ENCODE results near the gene CD38. TPM values are rescaled to one million over a fixed set of nuclear protein-coding genes. Genes with fewer than 3 reads are reported as not detected.
"Not testable (repeated sequence)": the region's sequence is repeated elsewhere in the genome, so short reads cannot be mapped to it uniquely, and the experiment has no call there.

CD38 gene
- total RNA-seq, 1 donor from 2014 or later: 0.64 TPM

DNA sequence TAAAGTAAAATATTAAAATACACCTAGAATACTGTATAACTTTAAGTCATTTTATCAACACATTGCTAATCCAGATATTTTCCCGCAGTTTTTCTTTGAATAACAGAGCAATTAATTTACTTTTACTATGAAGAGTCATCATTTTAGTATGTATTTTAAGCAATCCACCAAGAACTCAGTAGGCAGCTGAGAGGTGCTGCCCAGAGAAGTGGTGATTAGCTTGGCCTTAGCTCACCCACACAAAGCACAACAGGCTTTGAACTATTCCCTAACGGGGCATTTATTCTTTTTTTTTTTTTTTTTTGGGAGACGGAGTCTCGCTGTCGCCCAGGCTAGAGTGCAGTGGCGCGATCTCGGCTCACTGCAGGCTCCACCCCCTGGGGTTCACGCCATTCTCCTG lies 74.4 kb downstream of the CD38 start:
- Histone ChIP-seq H3K9ac (no peak overlapping the region), H3K36me3 (no peaks in the 10 kb centered on the region), H3K27ac (no peak overlapping the region), H2AFZ (replicated peaks) (no peak overlapping the region), H3K27me3 (no peaks in the 10 kb centered on the region), H3F3A (ENCODE audit: low read depth) (no peaks in the 10 kb centered on the region), H3K4me3 (no peak overlapping the region), H3K4me1 (no peaks in the 10 kb centered on the region), H4K20me1 (ENCODE audit: low read depth) (no peaks in the 10 kb centered on the region), H3K4me2 (no peak overlapping the region), H3K9me3 (ENCODE audit: low read depth) (no peaks in the 10 kb centered on the region), H3K79me2 (ENCODE audit: low read depth) (no peaks in the 10 kb centered on the region)
- Mint-ChIP-seq H3K9me3 (peaks cover 3% of the 10 kb centered on the region), H3K27me3 (ENCODE audit: insufficient read depth, low read depth) (peaks cover 2% of the 10 kb centered on the region), H3K36me3 (no peaks in the 10 kb centered on the region), H3K27ac (no peak overlapping the region), H3K4me3 (no peak overlapping the region), H3K4me1 (no peaks in the 10 kb centered on the region)
- DNase-seq (ENCODE audit: low spot score): no peak
- no peak for TF ChIP-seq EZH2phosphoT487 (IDR thresholded peaks at IDR 0.05)
- TF ChIP-seq EZH2 (IDR thresholded peaks at IDR 0.05): no peak
- TF ChIP-seq, protein P1, sequence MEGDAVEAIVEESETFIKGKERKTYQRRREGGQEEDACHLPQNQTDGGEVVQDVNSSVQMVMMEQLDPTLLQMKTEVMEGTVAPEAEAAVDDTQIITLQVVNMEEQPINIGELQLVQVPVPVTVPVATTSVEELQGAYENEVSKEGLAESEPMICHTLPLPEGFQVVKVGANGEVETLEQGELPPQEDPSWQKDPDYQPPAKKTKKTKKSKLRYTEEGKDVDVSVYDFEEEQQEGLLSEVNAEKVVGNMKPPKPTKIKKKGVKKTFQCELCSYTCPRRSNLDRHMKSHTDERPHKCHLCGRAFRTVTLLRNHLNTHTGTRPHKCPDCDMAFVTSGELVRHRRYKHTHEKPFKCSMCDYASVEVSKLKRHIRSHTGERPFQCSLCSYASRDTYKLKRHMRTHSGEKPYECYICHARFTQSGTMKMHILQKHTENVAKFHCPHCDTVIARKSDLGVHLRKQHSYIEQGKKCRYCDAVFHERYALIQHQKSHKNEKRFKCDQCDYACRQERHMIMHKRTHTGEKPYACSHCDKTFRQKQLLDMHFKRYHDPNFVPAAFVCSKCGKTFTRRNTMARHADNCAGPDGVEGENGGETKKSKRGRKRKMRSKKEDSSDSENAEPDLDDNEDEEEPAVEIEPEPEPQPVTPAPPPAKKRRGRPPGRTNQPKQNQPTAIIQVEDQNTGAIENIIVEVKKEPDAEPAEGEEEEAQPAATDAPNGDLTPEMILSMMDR (IDR thresholded peaks at IDR 0.05): no peak

DNA sequence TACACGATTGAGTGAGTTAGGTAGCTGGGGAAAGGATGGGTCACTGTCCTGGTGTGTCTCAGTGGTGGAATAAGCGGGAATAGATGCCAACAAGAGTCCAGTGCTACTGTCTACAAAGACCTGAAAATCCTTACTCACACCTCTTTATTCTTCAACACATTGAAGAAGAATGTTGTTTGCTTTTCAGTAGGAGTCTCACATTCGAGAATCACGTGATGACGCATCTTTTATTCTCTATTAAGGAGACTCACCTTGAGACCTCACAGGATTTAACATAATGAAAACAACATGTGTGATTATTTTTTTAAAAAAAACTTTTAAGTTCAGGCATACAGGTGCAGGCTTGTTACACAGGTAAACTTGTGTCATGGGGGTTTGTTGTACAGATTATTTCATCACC lies 75.2 kb downstream of the CD38 start:
- Histone ChIP-seq H2AFZ (replicated peaks) (no peak overlapping the region), H3K4me1 (no peaks in the 10 kb centered on the region), H3K9me3 (ENCODE audit: low read depth) (no peaks in the 10 kb centered on the region), H3K4me2 (no peak overlapping the region), H3K9ac (no peak overlapping the region), H3F3A (ENCODE audit: low read depth) (no peaks in the 10 kb centered on the region), H3K4me3 (no peak overlapping the region), H3K27ac (no peak overlapping the region), H3K36me3 (no peaks in the 10 kb centered on the region), H4K20me1 (ENCODE audit: low read depth) (no peaks in the 10 kb centered on the region), H3K27me3 (no peaks in the 10 kb centered on the region), H3K79me2 (ENCODE audit: low read depth) (no peaks in the 10 kb centered on the region)
- H3K27me3 Mint-ChIP-seq (ENCODE audit: insufficient read depth, low read depth): peaks cover 2% of the 10 kb centered on the region
- TF ChIP-seq, protein P1 (IDR thresholded peaks at IDR 0.05): no peak
- no peak for TF ChIP-seq EZH2 (IDR thresholded peaks at IDR 0.05)
- no peak for TF ChIP-seq EZH2phosphoT487 (IDR thresholded peaks at IDR 0.05)
- H3K27ac Mint-ChIP-seq: no peak overlapping the region
- no peak for DNase-seq (ENCODE audit: low spot score)
- H3K9me3 Mint-ChIP-seq: no peaks in the 10 kb centered on the region
- no peak overlapping the region for H3K4me3 Mint-ChIP-seq
- no peaks in the 10 kb centered on the region for H3K36me3 Mint-ChIP-seq
- no peaks in the 10 kb centered on the region for H3K4me1 Mint-ChIP-seq

DNA sequence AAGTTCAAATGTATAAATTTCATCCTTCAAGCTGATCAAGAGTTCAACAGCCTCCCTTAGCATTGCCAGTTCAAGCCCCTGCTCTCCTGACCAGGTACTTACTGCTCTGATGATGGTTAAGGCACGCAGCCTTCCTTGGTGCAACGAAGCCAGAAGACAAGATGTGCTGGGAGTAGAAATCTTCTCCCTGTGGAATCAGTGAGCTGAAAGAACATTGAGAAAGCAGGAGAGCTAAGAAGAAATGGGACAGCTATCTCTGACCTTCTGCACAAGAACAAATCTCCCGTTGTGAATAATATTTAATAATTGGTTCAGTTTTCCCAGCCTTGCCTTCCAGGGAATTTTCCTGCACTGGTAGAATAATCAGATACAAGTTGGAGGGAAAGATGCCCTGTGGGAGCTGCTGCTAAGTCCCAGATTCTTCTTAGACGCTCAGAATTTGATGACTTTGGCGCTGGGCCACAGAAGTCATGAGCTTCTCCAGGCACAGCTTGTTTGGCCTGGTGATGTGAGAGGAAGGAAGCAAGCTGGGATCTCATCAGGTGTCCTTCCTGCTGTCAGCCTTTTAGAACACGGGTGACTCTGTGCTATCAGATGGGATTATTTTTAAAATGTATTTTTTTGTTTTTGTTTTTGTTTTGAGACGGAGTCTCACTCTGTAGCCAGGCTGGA lies 77.8 kb downstream of the CD38 start:
- Mint-ChIP-seq H3K27ac (no peak overlapping the region), H3K36me3 (no peaks in the 10 kb centered on the region), H3K27me3 (ENCODE audit: insufficient read depth, low read depth) (peaks cover 2% of the 10 kb centered on the region), H3K9me3 (no peaks in the 10 kb centered on the region), H3K4me3 (no peak overlapping the region), H3K4me1 (no peaks in the 10 kb centered on the region)
- no peak overlapping the region for H3K27ac ChIP-seq
- no peak overlapping the region for H3K9ac ChIP-seq
- H3K9me3 ChIP-seq (ENCODE audit: low read depth): no peaks in the 10 kb centered on the region
- no peak overlapping the region for H3K4me2 ChIP-seq
- H3K4me1 ChIP-seq: no peaks in the 10 kb centered on the region
- no peaks in the 10 kb centered on the region for H3F3A ChIP-seq (ENCODE audit: low read depth)
- no peaks in the 10 kb centered on the region for H3K36me3 ChIP-seq
- no peaks in the 10 kb centered on the region for H3K79me2 ChIP-seq (ENCODE audit: low read depth)
- TF ChIP-seq EZH2 (IDR thresholded peaks at IDR 0.05) (no peak), EZH2phosphoT487 (IDR thresholded peaks at IDR 0.05) (no peak)
- TF ChIP-seq, protein P1 (IDR thresholded peaks at IDR 0.05): no peak
- H3K27me3 ChIP-seq: no peaks in the 10 kb centered on the region
- no peak for DNase-seq (ENCODE audit: low spot score)
- H3K4me3 ChIP-seq: no peak overlapping the region
- no peaks in the 10 kb centered on the region for H4K20me1 ChIP-seq (ENCODE audit: low read depth)
- no peak overlapping the region for H2AFZ ChIP-seq (replicated peaks)

DNA sequence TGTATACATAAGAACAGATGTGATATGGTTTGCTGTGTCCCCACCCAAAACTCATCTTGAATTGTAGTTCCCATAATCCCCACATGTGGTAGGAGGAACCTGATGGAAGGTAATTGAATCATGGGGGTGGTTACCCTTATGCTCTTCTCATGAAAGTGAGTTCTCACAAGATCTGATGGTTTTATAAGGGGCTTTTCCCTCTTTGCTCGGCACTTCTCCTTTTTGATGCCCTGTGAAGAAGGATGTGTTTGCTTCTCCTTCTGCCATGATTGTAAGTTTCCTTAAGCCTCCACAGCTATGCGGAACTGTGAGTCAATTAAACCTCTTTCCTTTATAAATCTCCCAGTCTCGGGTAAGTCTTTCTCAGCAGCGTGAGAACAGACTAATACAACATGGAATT lies 83.1 kb downstream of the CD38 start:
- H3K4me1 ChIP-seq; H3K4me2 ChIP-seq; H3K9me3 ChIP-seq (ENCODE audit: low read depth); H3K36me3 Mint-ChIP-seq; H3K4me3 ChIP-seq; H3K4me1 Mint-ChIP-seq; H2AFZ ChIP-seq (replicated peaks); H3K27me3 Mint-ChIP-seq (ENCODE audit: insufficient read depth, low read depth); H3F3A ChIP-seq (ENCODE audit: low read depth); H3K4me3 Mint-ChIP-seq; H3K27me3 ChIP-seq; DNase-seq (ENCODE audit: low spot score); H3K79me2 ChIP-seq (ENCODE audit: low read depth); H4K20me1 ChIP-seq (ENCODE audit: low read depth); H3K27ac ChIP-seq; H3K9ac ChIP-seq; H3K36me3 ChIP-seq; H3K27ac Mint-ChIP-seq; H3K9me3 Mint-ChIP-seq: not testable (repeated sequence)

Measured in neural progenitor cell (in vitro differentiated cells).